Measurements from ENCODE around the gene STK16. TPM values are rescaled to one million over a fixed set of nuclear protein-coding genes. Genes with fewer than 3 reads are reported as not detected.

The STK16 gene
- polyA plus RNA-seq, 6 donors from 2014 or later, result 14.7 to 28.3 (median 21.9) TPM

DNA sequence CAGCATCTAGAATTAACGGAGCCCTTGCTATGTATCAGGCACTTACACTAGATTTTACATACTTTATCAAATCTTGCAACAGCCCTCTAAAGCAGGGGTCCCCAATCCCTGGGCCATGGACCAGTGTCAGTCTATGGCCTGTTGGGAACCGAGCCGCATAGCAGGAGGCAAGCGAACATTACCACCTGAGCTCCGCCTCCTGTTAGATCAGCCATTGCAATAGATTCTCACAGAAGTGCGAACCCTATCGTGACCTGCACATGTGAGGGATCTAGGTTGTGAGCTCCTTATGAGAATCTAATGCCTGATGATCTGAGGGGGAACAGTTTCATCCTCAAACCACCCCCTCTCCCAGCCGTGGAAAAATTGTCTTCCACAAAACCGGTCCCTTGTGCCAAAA lies 47.3 kb downstream of the STK16 start:
- H3K4me3 Mint-ChIP-seq, result peak overlapping the region in 1 of 8 donors; percentile 56
- no peak for DNase-seq
- no peaks in the 10 kb centered on the region for H3K36me3 Mint-ChIP-seq
- H3K9me3 Mint-ChIP-seq, result no peaks in the 10 kb centered on the region
- no peak for ATAC-seq (ENCODE audit: low read depth in 2 of 2)
- peaks cover 9 to 13% (median 13%) of the 10 kb centered on the region in 3 donors for H3K4me1 Mint-ChIP-seq
- peak overlapping the region in 1 of 6 donors; percentile 54 for H3K27ac Mint-ChIP-seq
- no peaks in the 10 kb centered on the region for H3K27me3 Mint-ChIP-seq

GRCh38 chr2:219293736-219294231 lies 48.5 kb downstream of the STK16 start:
- Mint-ChIP-seq H3K36me3 (no peaks in the 10 kb centered on the region), H3K4me1 (peaks cover 9 to 18% (median 13%) of the 10 kb centered on the region in 3 donors), H3K9me3 (no peaks in the 10 kb centered on the region), H3K4me3 (peak overlapping the region; percentile 75 to 94 (median 80)), H3K27me3 (peaks cover 0 to 1% (median 0%) of the 10 kb centered on the region in 3 donors), H3K27ac (peak overlapping the region in 4 of 6 donors; percentile 53 to 97 (median 92))
- ATAC-seq (ENCODE audit: low read depth in 2 of 2) (no peak), DNase-seq (no peak)

DNA sequence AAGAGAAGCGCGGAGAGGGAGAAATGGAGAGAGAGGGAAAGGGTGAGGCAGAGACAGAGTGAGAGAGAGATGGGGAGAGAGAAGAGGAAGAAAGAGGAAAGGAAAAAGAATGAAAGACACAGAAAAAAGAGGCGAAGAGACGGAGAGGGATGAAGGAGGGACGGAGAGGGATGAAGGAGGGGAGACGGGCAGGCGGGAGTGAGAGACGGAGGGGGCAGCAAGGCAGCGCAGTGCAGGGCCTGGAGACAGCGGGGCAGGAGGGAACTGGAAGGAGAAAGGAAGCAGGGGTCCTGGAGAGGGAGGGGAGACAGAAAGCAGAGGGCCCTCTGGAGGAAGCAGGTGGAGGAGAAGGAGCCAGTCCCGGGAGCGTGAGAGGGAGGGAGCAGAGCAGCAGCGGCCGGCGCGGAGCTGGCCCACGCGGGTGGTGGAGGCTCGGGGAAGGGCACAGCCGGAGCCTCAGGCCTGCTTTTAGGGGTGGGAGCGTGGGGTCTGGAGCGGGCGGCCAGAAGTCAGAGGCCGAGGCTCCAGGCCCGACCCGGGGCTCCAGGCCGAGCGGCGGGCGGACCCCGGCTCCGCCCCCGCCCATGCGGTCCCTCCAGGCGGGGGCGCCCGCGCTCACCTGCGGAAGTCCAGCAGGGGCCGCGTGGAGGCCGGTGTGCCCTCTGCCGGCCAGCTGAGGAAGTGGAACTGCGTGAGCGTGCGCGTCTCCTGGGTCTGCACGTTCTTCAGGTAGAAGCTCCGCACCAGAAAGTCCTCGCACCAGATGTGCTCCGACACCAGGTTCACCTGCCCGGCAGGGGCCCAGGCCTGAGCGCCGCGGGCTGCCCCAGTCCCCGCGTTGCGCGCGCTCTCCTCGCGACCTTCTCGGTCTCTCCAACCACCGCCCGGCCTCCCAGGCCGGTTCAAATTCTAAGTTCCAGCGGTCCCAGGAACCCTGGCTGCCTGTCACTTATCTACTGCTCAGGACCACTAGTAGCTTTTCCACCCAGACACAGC lies 49.4 kb downstream of the STK16 start:
- Mint-ChIP-seq H3K9me3 (no peaks in the 10 kb centered on the region), H3K4me3 (peak overlapping the region; percentile 75 to 94 (median 80)), H3K27ac (peak overlapping the region; percentile 83 to 97 (median 94)), H3K27me3 (peaks cover 0 to 9% (median 0%) of the 10 kb centered on the region in 3 donors), H3K36me3 (no peaks in the 10 kb centered on the region), H3K4me1 (peaks cover 9 to 22% (median 13%) of the 10 kb centered on the region in 3 donors)
- ATAC-seq (ENCODE audit: low read depth in 2 of 2) (peak; percentile 86 to 89), DNase-seq (peak; percentile 91)

GRCh38 chr2:219296142-219296541 lies 50.9 kb downstream of the STK16 start:
- DNase-seq, result no peak
- no peaks in the 10 kb centered on the region for H3K36me3 Mint-ChIP-seq
- peaks cover 9 to 22% (median 13%) of the 10 kb centered on the region in 3 donors for H3K4me1 Mint-ChIP-seq
- H3K9me3 Mint-ChIP-seq, result peaks cover 0 to 1% (median 0%) of the 10 kb centered on the region in 7 donors
- H3K27ac Mint-ChIP-seq, result peak overlapping the region in 3 of 6 donors; percentile 75 to 94 (median 78)
- ATAC-seq (ENCODE audit: low read depth in 2 of 2), result no peak
- peaks cover 10 to 17% (median 14%) of the 10 kb centered on the region in 3 donors for H3K27me3 Mint-ChIP-seq
- H3K4me3 Mint-ChIP-seq, result peak overlapping the region in 1 of 8 donors; percentile 21

- Mint-ChIP-seq H3K4me1 (peaks cover 9 to 22% (median 13%) of the 10 kb centered on the region in 3 donors), H3K36me3 (no peaks in the 10 kb centered on the region), H3K4me3 (no peak overlapping the region), H3K9me3 (peaks cover 0 to 1% (median 0%) of the 10 kb centered on the region in 7 donors), H3K27ac (no peak overlapping the region), H3K27me3 (peaks cover 17 to 23% (median 19%) of the 10 kb centered on the region in 3 donors)
- no peak for ATAC-seq (ENCODE audit: low read depth in 2 of 2)
- no peak for DNase-seq
These were observed 51.5 kb downstream of the STK16 start for GRCh38 chr2:219296631-219297391.

DNA sequence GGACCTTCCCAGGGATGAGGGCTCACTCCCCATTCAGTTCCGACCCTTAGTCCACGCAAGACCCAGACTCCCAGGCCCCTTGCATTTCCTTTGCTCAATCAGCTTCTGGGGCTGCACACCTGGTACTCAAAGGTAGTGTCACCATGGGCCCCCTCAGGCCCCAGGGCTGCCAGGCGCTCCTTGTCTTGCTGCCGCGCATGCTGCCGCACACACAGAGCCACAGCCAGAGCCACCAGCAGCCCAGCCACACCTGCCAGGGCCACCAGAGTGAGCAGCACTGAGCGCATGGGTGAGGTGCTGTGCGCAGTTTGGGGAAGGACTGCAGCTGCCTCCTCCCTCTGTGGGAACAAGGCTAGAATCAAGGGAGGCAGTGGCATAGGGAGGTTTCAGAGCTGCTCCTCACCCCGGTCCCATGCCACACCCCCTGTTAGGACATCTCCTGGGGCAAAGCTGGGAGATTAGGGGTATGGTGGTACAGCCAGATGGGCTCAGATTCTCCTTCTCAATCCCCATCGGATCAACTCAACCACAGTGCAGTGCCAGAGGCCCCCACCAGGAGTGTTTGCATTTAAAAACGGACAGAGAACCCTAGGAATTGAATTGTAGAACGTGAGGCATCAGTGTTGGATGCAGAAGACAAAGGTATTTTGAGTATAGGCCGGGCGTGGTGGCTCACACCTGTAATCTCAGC lies 52.6 kb downstream of the STK16 start:
- Mint-ChIP-seq H3K36me3 (no peaks in the 10 kb centered on the region), H3K4me3 (peak overlapping the region in 1 of 8 donors; percentile 56), H3K27me3 (peaks cover 22 to 34% (median 23%) of the 10 kb centered on the region in 3 donors), H3K4me1 (peaks cover 9 to 22% (median 13%) of the 10 kb centered on the region in 3 donors), H3K9me3 (peaks cover 0 to 1% (median 0%) of the 10 kb centered on the region in 7 donors), H3K27ac (no peak overlapping the region)
- DNase-seq (no peak), ATAC-seq (ENCODE audit: low read depth in 2 of 2) (no peak)

DNA sequence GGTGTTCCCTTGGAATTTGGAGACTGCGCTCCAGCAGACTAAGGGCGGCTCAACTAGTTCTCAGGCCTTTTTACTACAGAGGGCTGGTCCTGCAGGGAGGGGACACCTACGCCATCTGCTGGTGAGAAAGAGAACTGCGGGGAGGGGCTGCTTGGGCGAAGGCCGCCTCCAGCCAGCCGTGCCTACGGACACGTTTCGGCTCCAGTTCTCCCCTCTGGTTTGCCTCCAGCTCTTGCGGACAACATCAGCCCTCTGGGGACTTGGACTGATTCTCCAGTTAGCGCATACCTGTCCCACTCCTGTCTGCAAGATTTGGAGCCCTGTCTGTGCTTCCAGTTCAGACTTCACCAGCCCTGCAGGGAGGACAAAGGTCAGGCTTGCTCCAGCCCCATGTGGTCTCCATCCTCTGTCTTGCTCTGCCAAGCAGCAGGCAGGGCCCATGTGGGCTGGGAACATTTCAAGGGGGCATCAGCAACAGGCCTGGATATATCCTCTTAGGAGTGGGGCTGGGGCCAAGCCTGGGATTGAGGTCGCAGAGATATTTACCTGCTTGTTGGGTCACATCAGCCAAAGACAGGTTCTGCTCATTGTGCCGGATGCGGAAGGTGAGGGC lies 53.6 kb downstream of the STK16 start:
- H3K4me3 Mint-ChIP-seq, result no peak overlapping the region
- DNase-seq, result peak; percentile 86
- H3K27me3 Mint-ChIP-seq, result peaks cover 29 to 42% (median 30%) of the 10 kb centered on the region in 3 donors
- no peaks in the 10 kb centered on the region for H3K36me3 Mint-ChIP-seq
- H3K4me1 Mint-ChIP-seq, result peaks cover 7 to 17% (median 10%) of the 10 kb centered on the region in 3 donors
- H3K9me3 Mint-ChIP-seq, result peaks cover 0 to 1% (median 0%) of the 10 kb centered on the region in 7 donors
- ATAC-seq (ENCODE audit: low read depth in 2 of 2), result peak; percentile 51 to 58
- H3K27ac Mint-ChIP-seq, result peak overlapping the region in 1 of 6 donors; percentile 49

DNA sequence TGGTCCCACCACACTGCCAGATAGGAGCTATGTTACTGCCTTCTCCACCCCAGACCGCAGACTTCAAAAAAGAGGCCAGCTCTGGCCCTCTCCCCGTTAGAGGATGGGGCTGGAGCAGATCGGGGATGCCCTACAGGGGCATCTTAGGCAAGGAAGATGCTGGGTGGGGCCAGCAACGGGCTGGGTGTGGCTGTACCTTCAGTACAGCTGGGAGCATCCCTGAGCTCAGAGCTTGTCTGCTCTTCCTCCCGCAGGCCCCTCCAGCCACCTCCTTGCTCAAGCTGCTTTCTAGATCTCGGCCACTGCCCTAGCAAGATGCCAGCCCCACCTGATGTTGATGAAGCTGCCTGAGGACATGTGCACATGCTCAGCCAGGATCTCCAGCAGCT lies 54.1 kb downstream of the STK16 start:
- H3K27me3 Mint-ChIP-seq, result peaks cover 32 to 45% (median 33%) of the 10 kb centered on the region in 3 donors
- ATAC-seq (ENCODE audit: low read depth in 2 of 2), result no peak
- no peaks in the 10 kb centered on the region for H3K36me3 Mint-ChIP-seq
- peaks cover 2 to 12% (median 5%) of the 10 kb centered on the region in 3 donors for H3K4me1 Mint-ChIP-seq
- H3K4me3 Mint-ChIP-seq, result no peak overlapping the region
- H3K27ac Mint-ChIP-seq, result no peak overlapping the region
- no peak for DNase-seq
- peaks cover 0 to 1% (median 0%) of the 10 kb centered on the region in 7 donors for H3K9me3 Mint-ChIP-seq

Other genes starting within 250 kb of the STK16 start
- gene CFAP65, start 204.0 kb upstream of the STK16 start, polyA plus RNA-seq (ENCODE audit: low read depth in 6 of 6), result not detected
- not detected for gene IHH, start 184.6 kb upstream of the STK16 start, polyA plus RNA-seq (ENCODE audit: low read depth in 6 of 6)
- gene NHEJ1, start 84.7 kb upstream of the STK16 start, polyA plus RNA-seq (ENCODE audit: low read depth in 6 of 6), result 10 to 100 TPM; 24.8 to 31.5 (median 27.7) TPM
- gene SLC23A3, start 75.5 kb upstream of the STK16 start, polyA plus RNA-seq (ENCODE audit: low read depth in 6 of 6), result under 1 TPM in 2 of 6 donors, not detected in 4; 0.18 to 0.24 TPM
- gene CNPPD1, start 68.6 kb upstream of the STK16 start, polyA plus RNA-seq (ENCODE audit: low read depth in 6 of 6), result 100 to 1,000 TPM; 112 to 157 (median 133) TPM
- 100 to 1,000 TPM in 1 of 6 donors, 10 to 100 TPM in 5; 54.7 to 113 (median 62.7) TPM for gene RETREG2, start 67.2 kb upstream of the STK16 start, polyA plus RNA-seq (ENCODE audit: low read depth in 6 of 6)
- 10 to 100 TPM; 50.7 to 77.7 (median 57.9) TPM for gene ZFAND2B, start 38.7 kb upstream of the STK16 start, polyA plus RNA-seq (ENCODE audit: low read depth in 6 of 6)
- 1 to 10 TPM in 5 of 6 donors, not detected in 1; 2.1 to 6.4 (median 3.2) TPM for gene ABCB6, start 26.5 kb upstream of the STK16 start, polyA plus RNA-seq (ENCODE audit: low read depth in 6 of 6)
- gene ATG9A, start 15.8 kb upstream of the STK16 start, polyA plus RNA-seq (ENCODE audit: low read depth in 6 of 6), result 10 to 100 TPM; 12.6 to 25.4 (median 18.1) TPM
- gene ANKZF1, start 15.7 kb upstream of the STK16 start, polyA plus RNA-seq (ENCODE audit: low read depth in 6 of 6), result 10 to 100 TPM; 22.4 to 45.5 (median 25.4) TPM
- 1 to 10 TPM in 2 of 6 donors, under 1 TPM in 3, not detected in 1; 0.24 to 1.5 (median 1.00) TPM for gene GLB1L, start within 50 bp of the STK16 start, polyA plus RNA-seq (ENCODE audit: low read depth in 6 of 6)
- not detected for gene TUBA4B, start 7.8 kb downstream of the STK16 start, polyA plus RNA-seq (ENCODE audit: low read depth in 6 of 6)
- 100 to 1,000 TPM; 129 to 165 (median 149) TPM for gene TUBA4A, start 8.4 kb downstream of the STK16 start, polyA plus RNA-seq (ENCODE audit: low read depth in 6 of 6)
- gene DNAJB2, start 33.9 kb downstream of the STK16 start, polyA plus RNA-seq (ENCODE audit: low read depth in 6 of 6), result 10 to 100 TPM in 1 of 6 donors, 1 to 10 TPM in 5; 1.1 to 12.9 (median 8.8) TPM
- gene PTPRN, start 63.9 kb downstream of the STK16 start, polyA plus RNA-seq (ENCODE audit: low read depth in 6 of 6), result under 1 TPM in 4 of 6 donors, not detected in 2; 0.29 to 0.80 (median 0.59) TPM
- not detected for gene RESP18, start 87.3 kb downstream of the STK16 start, polyA plus RNA-seq (ENCODE audit: low read depth in 6 of 6)
- gene DNPEP, start 142.4 kb downstream of the STK16 start, polyA plus RNA-seq (ENCODE audit: low read depth in 6 of 6), result 10 to 100 TPM; 49.4 to 78.6 (median 56.3) TPM
- gene DES, start 172.9 kb downstream of the STK16 start, polyA plus RNA-seq (ENCODE audit: low read depth in 6 of 6), result not detected
- under 1 TPM in 1 of 6 donors, not detected in 5; 0.18 TPM for gene SPEG, start 189.4 kb downstream of the STK16 start, polyA plus RNA-seq (ENCODE audit: low read depth in 6 of 6)

Measured in naive B cell (primary cell).